Measurements from ENCODE around the gene SRRM4.
A peak's percentile ranks its signal among the peaks of the same experiment; 100 is the strongest.
"Not testable (repeated sequence)": the region's sequence is repeated elsewhere in the genome, so short reads cannot be mapped to it uniquely, and the experiment has no call there.

Gene SRRM4

DNA sequence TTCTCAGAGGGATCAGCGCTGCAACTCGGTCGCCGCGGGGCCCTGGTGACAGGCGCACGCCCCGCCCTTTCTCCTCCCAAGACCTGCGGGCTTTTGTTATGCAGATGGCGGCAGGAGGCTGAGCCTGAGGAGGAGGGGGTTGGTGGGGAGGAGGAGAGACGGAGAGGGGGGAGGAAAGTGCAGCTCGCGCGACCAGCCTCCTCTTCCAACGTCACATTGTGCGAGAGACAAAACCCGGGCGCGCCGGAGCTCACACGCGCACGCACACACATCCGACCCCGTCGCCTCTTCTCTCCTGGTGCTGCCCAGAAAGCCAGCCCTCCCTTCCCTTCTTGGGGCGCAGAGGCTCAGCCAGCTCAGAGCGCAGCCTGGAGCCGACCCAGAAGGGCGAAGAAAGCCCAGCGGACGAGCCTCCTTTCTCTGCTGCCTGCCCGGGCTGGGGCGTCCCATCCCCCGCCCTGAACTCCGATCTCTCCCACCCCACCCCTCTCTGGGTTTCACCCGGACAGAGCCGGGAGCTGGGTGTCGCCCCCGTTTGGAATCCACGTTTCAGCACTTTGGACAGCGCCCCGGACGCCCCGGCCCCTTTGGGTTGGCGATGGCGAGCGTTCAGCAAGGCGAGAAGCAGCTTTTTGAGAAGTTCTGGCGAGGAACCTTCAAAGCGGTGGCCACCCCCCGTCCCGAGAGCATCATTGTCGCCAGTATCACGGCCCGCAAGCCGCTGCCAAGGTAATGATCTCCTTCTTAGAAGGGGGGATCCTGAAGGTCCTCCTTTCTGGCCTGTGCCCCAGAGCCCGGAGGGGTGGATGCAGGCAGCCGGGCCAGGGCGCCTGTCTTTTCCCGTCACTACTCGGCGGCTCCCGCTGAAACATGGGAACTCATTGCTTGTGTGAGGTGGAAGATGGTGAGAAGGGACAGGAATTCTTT lies at the start of gene SRRM4:
Gene SRRM4 (plus strand): TSS at position 257 of the 927 bp plus-strand sequence. CDS start 342 bp downstream, at position 599.
- no peak for DNase-seq (ENCODE audit: low read depth)

GRCh38 chr12:118946256-118946655 lies 35.1 kb upstream of the SRRM4 start:
- no peak for DNase-seq (ENCODE audit: low read depth)

DNA sequence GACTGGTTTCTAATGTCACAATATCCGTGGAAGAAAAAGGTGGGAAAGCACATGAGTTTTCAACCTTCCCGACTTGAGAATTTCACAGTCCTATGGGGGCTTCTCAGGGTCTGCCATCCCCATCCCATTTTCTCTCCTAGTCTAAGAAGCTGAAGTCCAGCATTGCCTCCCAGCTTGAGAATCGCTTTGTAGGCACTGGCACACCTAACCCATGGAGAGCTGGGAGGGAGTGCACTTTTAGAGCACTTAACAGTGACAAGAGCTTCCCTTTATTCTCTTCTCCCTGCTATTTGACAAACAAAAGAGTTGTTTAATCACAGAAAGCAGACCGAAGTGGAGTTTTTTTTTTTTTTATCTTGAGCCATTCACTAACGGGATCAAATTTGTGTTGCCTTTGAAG lies 22.8 kb upstream of the SRRM4 start:
- DNase-seq (ENCODE audit: low read depth): no peak

DNA sequence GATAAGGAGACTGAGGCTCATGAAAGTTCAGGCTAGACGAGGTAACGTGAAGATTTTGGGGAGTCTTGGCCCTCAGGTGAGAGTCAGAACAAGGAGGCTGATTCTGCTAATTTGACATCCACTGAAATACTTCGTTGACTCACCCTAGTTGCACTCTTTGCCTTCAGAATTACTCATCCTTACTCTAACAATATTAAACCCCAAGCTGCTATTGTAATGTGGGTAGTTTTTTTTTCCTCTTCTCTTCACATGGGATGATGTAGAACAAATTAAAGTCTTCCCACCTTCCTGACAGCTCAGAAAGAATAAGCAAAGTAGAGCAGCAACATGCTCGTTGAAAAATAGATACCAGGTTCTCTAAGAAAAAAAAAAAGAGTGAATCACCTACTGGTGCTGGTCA lies 22.0 kb upstream of the SRRM4 start:
- DNase-seq (ENCODE audit: low read depth): no peak

DNA sequence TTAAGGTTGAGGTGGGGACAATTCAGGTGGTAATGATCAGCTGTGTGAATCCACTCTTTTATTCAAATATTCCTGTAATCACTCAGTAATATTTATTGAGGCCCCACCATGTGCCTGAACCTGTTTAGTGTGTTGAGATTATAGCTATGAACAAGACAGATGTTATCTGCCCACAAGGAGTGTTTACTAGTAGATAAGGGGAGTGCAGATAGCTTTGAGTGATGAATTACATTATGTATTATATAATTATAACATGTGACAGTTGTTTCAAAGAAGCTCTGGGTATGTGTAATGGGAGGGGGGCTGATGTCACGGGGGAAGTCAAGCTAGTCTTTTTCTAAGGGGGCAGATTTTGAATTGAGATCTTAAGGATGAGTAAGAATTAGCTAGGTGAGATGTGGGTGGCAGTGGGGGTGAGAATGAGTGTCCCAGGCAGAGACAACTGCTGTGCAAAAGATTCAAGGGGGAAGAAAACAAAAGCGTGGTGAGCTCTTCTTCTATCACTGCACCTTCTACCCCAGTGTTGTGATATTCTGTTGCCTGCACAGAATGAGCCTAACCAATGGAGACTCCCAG lies 21.3 kb upstream of the SRRM4 start:
- no peak for DNase-seq (ENCODE audit: low read depth)

GRCh38 chr12:118960865-118961264 lies 20.5 kb upstream of the SRRM4 start:
- no peak for DNase-seq (ENCODE audit: low read depth)

- no peak for DNase-seq (ENCODE audit: low read depth)
Observed at GRCh38 chr12:118964988-118965387, 16.4 kb upstream of the SRRM4 start.

- DNase-seq (ENCODE audit: low read depth): no peak
Observed at GRCh38 chr12:118970856-118971255, 10.5 kb upstream of the SRRM4 start.

- no peak for DNase-seq (ENCODE audit: low read depth)
Observed at GRCh38 chr12:118972982-118973381, 8.4 kb upstream of the SRRM4 start.

- peak; percentile 42 for DNase-seq (ENCODE audit: low read depth)
Observed at GRCh38 chr12:118979763-118980406, 1.5 kb upstream of the SRRM4 start.

DNA sequence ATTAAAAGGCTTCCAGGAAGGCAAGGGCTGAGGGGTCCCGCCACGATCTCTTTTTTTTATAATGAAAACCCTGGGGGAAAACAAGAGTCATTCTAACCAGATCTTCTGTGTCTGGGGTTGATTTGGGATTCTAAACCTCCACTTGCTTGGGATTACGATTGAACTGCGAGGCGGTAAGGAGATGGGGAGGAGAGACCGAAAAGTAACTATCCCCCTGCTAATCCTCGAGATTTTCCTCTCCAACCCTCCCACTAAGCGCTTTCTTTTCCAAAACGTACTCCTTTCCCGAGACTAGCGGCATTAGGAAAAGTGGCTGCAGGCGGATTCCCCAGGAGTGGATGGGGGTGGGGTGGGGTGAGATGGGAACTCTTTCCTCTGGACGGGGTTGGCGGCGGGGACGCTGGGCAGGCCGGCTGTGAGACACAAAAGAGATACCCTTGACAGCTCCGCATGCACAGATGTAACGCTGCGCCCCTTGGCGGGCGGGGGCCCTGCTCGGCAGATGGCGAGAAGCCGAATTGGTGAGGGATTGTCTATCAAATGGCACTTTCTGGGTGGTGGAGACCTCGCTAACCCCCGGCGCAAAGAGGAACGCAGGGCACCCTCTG lies 830 bp upstream of the SRRM4 start:
- no peak for DNase-seq (ENCODE audit: low read depth)

GRCh38 chr12:118982302-118982701 lies 961 bp downstream of the SRRM4 start:
- DNase-seq (ENCODE audit: low read depth): no peak

DNA sequence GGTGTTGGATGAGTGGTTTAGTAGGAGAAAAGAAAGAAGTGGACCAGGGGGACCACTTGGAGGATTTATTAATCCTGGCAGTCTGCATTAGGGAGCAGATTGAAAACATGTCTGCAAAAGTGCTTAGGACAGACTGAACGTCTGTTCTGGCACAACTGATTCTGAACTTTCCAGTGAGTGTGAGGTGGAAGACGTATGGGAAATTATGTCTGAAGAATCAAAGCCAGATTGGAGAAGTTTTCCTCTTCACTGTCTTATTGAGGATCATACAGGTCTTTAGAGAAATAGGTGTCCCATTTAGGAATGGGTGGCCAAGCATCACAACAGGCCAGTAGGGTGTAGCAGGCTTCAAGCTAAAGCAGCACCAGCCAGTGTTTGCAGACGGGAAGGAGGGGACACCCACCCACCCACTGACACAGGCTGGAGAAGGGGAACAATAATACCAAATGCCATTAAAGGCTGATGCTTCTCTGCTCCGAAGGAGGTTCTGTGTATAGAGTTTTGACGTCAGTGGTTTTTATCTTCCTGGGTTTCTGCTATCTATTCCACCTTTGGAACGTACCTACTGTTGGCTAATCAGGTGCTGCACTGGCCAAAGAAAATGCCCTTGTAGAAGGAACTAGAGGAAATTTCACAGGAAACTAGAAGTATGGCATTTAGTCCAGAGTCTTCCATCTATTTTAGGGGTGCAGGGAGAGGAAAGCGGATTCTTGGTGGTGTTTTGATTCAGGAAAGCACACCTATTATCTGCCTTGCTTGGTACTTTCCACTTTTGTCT lies 1.8 kb downstream of the SRRM4 start:
- no peak for DNase-seq (ENCODE audit: low read depth)

- no peak for DNase-seq (ENCODE audit: low read depth)
Observed at GRCh38 chr12:118984161-118984943, 3.0 kb downstream of the SRRM4 start.

- no peak for DNase-seq (ENCODE audit: low read depth)
Observed at GRCh38 chr12:118986050-118986449, 4.7 kb downstream of the SRRM4 start.

DNA sequence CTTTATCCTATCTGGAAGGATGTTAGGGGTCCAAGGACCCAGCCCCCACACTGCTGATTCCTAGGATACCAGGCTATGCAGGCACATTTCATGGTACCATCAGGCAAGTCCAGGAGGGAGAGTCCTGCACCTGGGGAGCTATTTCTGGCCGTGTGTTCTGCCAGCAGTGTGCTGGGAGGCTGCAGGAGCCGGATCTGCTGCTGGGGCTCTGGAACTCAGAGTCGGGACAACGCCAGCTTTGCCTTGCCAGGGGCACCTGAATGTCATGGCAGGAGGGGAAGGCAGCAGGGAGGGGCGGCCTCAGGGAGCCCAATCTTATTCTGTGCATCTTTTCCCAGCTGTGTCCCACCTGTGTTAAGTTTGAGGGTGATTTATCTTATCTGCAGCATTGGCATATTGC lies 17.8 kb downstream of the SRRM4 start:
- DNase-seq (ENCODE audit: low read depth): no peak

DNA sequence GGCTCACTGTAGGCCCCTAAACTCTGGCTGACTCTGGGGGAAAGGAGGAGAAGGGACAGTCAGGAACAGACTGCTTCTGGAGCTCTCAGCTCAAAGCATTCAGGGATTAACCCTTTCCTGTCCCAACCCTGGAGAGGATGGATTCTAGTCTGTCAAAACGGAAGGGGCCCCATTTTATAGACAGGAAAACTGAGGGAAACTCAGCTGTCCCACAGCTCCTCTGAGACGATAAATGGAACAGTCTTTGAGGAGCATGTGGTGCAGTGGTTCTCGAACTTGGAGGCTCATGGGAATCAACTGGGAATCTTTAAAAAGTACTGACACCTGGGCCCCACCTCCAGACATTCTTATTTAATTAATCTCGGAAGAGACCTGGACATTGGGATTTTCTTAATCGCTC lies 23.7 kb downstream of the SRRM4 start:
- no peak for DNase-seq (ENCODE audit: low read depth)

DNA sequence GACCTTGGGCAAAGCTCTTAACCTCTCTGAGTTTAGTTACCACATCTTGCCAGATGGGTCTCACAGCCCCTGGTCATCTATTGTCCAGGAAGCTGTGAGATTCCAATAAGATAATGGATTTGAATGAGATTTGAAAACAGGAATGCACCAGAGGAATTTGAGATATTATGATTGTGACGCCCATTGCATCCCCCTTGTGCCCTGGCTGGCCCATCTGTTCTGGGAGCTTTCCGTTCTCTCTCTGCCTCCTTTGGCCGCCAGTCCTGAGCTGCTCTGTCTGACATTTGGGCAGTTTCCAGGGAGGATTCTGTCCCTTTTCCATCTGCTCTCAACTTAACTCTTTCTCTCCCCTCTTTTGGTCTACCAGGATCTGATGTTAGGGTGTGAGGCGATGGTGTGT lies 24.6 kb downstream of the SRRM4 start:
- no peak for DNase-seq (ENCODE audit: low read depth)

- DNase-seq (ENCODE audit: low read depth): no peak
Observed at GRCh38 chr12:119006746-119007145, 25.4 kb downstream of the SRRM4 start.

DNA sequence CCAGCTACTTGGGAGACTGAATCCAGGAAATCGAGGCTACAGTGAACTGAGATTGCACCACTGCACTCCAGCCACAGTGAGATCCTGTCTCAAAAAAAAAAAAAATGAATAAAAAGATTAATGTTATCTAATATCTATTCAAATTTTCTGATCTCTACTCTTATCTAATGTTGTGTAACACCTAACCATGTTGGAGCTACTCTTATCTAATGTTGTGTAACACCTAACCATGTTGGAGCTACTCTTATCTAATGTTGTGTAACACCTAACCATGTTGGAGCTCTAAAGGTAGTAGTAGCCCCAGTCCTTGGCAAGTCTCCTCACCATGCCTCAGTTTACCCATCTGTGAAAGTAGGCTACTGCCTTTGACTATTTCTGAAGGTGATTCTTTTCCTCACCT lies 26.9 kb downstream of the SRRM4 start:
- not testable (repeated sequence) for DNase-seq (ENCODE audit: low read depth)

- no peak for DNase-seq (ENCODE audit: low read depth)
Observed at GRCh38 chr12:119008691-119009221, 27.4 kb downstream of the SRRM4 start.

Data from iris pigment epithelial cell (primary cell).